Measurements from ENCODE around the gene VASN. TPM values are rescaled to one million over a fixed set of nuclear protein-coding genes. Genes with fewer than 3 reads are reported as not detected.

The VASN gene
- total RNA-seq, 2 experiments from 2014 or later = not detected

- CTCF ChIA-PET = interaction anchor here (0.9 to 3.0 kb wide), 11 partner anchors 8 to 126 kb away, joined by 3 to 16 read pairs (median 4); partner anchors contain the start of genes HMOX2 and TFAP4
- TF ChIP-seq CTCF (IDR thresholded peaks at IDR 0.05) = no peak
- H3K27me3 Mint-ChIP-seq = no peaks in the 10 kb centered on the region
- peaks cover 29% of the 10 kb centered on the region for H3K4me1 Mint-ChIP-seq (ENCODE audit: low read depth)
- peak overlapping the region; percentile 96 for H3K4me3 Mint-ChIP-seq
- no peak for DNase-seq
- peak overlapping the region; percentile 95 for H3K27ac Mint-ChIP-seq
- intact Hi-C loops (cut with micrococcal nuclease) = loop anchor here (10.0 kb wide), 1 partner anchor 64 kb away; the partner anchor contains the start of gene CORO7
- H3K36me3 Mint-ChIP-seq (ENCODE audit: low read depth) = peaks cover 4% of the 10 kb centered on the region
- peak; percentile 6 for ATAC-seq
- no peaks in the 10 kb centered on the region for H3K9me3 Mint-ChIP-seq
- POLR2A ChIA-PET = interaction anchor here (0.7 to 2.5 kb wide), 12 partner anchors 9 to 82 kb away, joined by 3 to 10 read pairs (median 6); partner anchors contain the start of genes TFAP4 and VASN
These were observed 21.3 kb upstream of the VASN start for GRCh38 chr16:4350365-4350786.

- Mint-ChIP-seq H3K4me3 (peak within 1 kb of the TSS; percentile 96), H3K9me3 (no peaks in the 10 kb centered on the region), H3K36me3 (ENCODE audit: low read depth) (peaks cover 4% of the 10 kb centered on the region), H3K27ac (peak within 1 kb of the TSS; percentile 95), H3K27me3 (no peaks in the 10 kb centered on the region), H3K4me1 (ENCODE audit: low read depth) (peaks cover 29% of the 10 kb centered on the region)
- ChIA-PET CTCF (interaction anchor here (0.8 to 3.8 kb wide), 10 partner anchors 8 to 97 kb away, joined by 3 to 20 read pairs (median 4); partner anchors contain the start of gene TFAP4), POLR2A (interaction anchor here (0.7 to 2.5 kb wide), 17 partner anchors 8 to 97 kb away, joined by 3 to 10 read pairs (median 4); partner anchors contain the start of genes TFAP4 and VASN)
- intact Hi-C loops (cut with micrococcal nuclease) = loop anchor here (10.0 kb wide), 1 partner anchor 64 kb away; the partner anchor contains the start of gene CORO7
- ATAC-seq = peak; percentile 95
- TF ChIP-seq CTCF (IDR thresholded peaks at IDR 0.05) = no peak
- peak; percentile 99 for DNase-seq
These were observed 20.6 kb upstream of the VASN start, which contains the start of gene PAM16 for GRCh38 chr16:4350787-4351659. Gene PAM16 (minus strand): TSS chr16:4351321. CDS start chr16:4351234, 87 bp downstream.

GRCh38 chr16:4351880-4352279 is 19.8 kb upstream of the VASN start:
- no peak for TF ChIP-seq CTCF (IDR thresholded peaks at IDR 0.05)
- ATAC-seq (no peak), DNase-seq (peak; percentile 30)
- Mint-ChIP-seq H3K4me3 (peak overlapping the region; percentile 96), H3K4me1 (ENCODE audit: low read depth) (peaks cover 26% of the 10 kb centered on the region), H3K36me3 (ENCODE audit: low read depth) (peaks cover 4% of the 10 kb centered on the region), H3K27ac (peak overlapping the region; percentile 95), H3K27me3 (no peaks in the 10 kb centered on the region), H3K9me3 (no peaks in the 10 kb centered on the region)
- POLR2A ChIA-PET = interaction anchor here (0.7 to 2.5 kb wide), 6 partner anchors 7 to 98 kb away, joined by 3 to 10 read pairs (median 4); partner anchors contain the start of gene TFAP4
- CTCF ChIA-PET = interaction anchor here (1.5 to 3.8 kb wide), 3 partner anchors 51 to 98 kb away, joined by 4 to 20 read pairs (median 16); no protein-coding TSS in a partner anchor
- intact Hi-C loops (cut with micrococcal nuclease) = loop anchor here (10.0 kb wide), 1 partner anchor 63 kb away; the partner anchor contains the start of gene CORO7

GRCh38 chr16:4352843-4353242 is 18.8 kb upstream of the VASN start:
- H3K36me3 Mint-ChIP-seq (ENCODE audit: low read depth) = peaks cover 4% of the 10 kb centered on the region
- ChIA-PET CTCF (interaction anchor here (3.8 kb wide), 1 partner anchor 50 kb away, joined by 20 read pairs; no protein-coding TSS in a partner anchor), POLR2A (interaction anchor here (1.6 kb wide), 1 partner anchor 53 kb away, joined by 7 read pairs; no protein-coding TSS in a partner anchor)
- ATAC-seq (no peak), DNase-seq (no peak)
- H3K4me3 Mint-ChIP-seq = no peak overlapping the region
- H3K27me3 Mint-ChIP-seq = no peaks in the 10 kb centered on the region
- H3K27ac Mint-ChIP-seq = no peak overlapping the region
- peaks cover 18% of the 10 kb centered on the region for H3K4me1 Mint-ChIP-seq (ENCODE audit: low read depth)
- TF ChIP-seq CTCF (IDR thresholded peaks at IDR 0.05) = no peak
- no peaks in the 10 kb centered on the region for H3K9me3 Mint-ChIP-seq
- intact Hi-C loops (cut with micrococcal nuclease) = loop anchor here (10.0 kb wide), 1 partner anchor 62 kb away; the partner anchor contains the start of gene CORO7

Measured in activated CD8-positive, alpha-beta T cell treated with anti-CD3 and anti-CD28 coated beads for 36 hours (primary cell).